ENCODE results near the gene APOC1.

APOC1 gene

GRCh38 chr19:44954278-44954648 lies 39.9 kb downstream of the APOC1 start:
- DNase-seq (ENCODE audit: low spot score): no peak
- H3K4me3 ChIP-seq: peak overlapping the region; percentile 83
- H3K27ac ChIP-seq: peak overlapping the region; percentile 90 to 92
- TF ChIP-seq CTCF (IDR thresholded peaks at IDR 0.05): no peak

- Histone ChIP-seq H3K27ac (peak within 1 kb of the TSS; percentile 90 to 92), H3K4me3 (peak within 1 kb of the TSS; percentile 83)
- TF ChIP-seq CTCF (IDR thresholded peaks at IDR 0.05): no peak
- DNase-seq (ENCODE audit: low spot score): peak; percentile 96
Observed at GRCh38 chr19:44954649-44955504, 40.5 kb downstream of the APOC1 start, which contains the start of gene CLPTM1. CLPTM1 (plus strand) TSS chr19:44955380; CDS start chr19:44955396, 16 bp downstream.

GRCh38 chr19:44955505-44956439 lies 41.4 kb downstream of the APOC1 start:
- no peak for TF ChIP-seq CTCF (IDR thresholded peaks at IDR 0.05)
- Histone ChIP-seq H3K4me3 (peak overlapping the region; percentile 83), H3K27ac (peak overlapping the region; percentile 90 to 92)
- DNase-seq (ENCODE audit: low spot score): no peak

- TF ChIP-seq CTCF (IDR thresholded peaks at IDR 0.05): no peak
- no peak overlapping the region for H3K4me3 ChIP-seq
- H3K27ac ChIP-seq: no peak overlapping the region
- DNase-seq (ENCODE audit: low spot score): no peak
Observed at GRCh38 chr19:44957526-44957925, 43.1 kb downstream of the APOC1 start.

- no peak for DNase-seq (ENCODE audit: low spot score)
- no peak overlapping the region for H3K4me3 ChIP-seq
- no peak overlapping the region for H3K27ac ChIP-seq
- no peak for TF ChIP-seq CTCF (IDR thresholded peaks at IDR 0.05)
Observed at GRCh38 chr19:44958090-44958489, 43.7 kb downstream of the APOC1 start.

GRCh38 chr19:44959691-44960090 lies 45.3 kb downstream of the APOC1 start:
- no peak for DNase-seq (ENCODE audit: low spot score)

More at GRCh38 chr19:44959691-44960090, 45.3 kb downstream of the APOC1 start:
- Histone ChIP-seq H3K27ac (no peak overlapping the region), H3K4me3 (no peak overlapping the region)
- TF ChIP-seq CTCF (IDR thresholded peaks at IDR 0.05): no peak
